Measurements from ENCODE around the gene ZNF770.

The ZNF770 gene

GRCh38 chr15:34988027-34988902 is at the start of gene ZNF770:
Gene ZNF770, minus strand, starts transcription at chr15:34988287. Its CDS starts 4,853 bp downstream, at chr15:34983434.
- in situ Hi-C loops (cut with MboI; ENCODE audit: low sequenced_read_pairs): no loop called here

GRCh38 chr15:35028235-35028984 is 40.3 kb upstream of the ZNF770 start:
- in situ Hi-C loops (cut with MboI; ENCODE audit: low sequenced_read_pairs): no loop called here

- in situ Hi-C loops (cut with MboI; ENCODE audit: low sequenced_read_pairs): no loop called here
These were observed 35.7 kb upstream of the ZNF770 start for GRCh38 chr15:35023804-35024203.

- in situ Hi-C loops (cut with MboI; ENCODE audit: low sequenced_read_pairs): no loop called here
These were observed 32.9 kb upstream of the ZNF770 start for GRCh38 chr15:35020974-35021373.

GRCh38 chr15:35019404-35020327 is 31.6 kb upstream of the ZNF770 start:
- in situ Hi-C loops (cut with MboI; ENCODE audit: low sequenced_read_pairs): no loop called here

- in situ Hi-C loops (cut with MboI; ENCODE audit: low sequenced_read_pairs): no loop called here
These were observed 26.2 kb upstream of the ZNF770 start for GRCh38 chr15:35014241-35014640.

GRCh38 chr15:35013370-35013769 is 25.3 kb upstream of the ZNF770 start:
- in situ Hi-C loops (cut with MboI; ENCODE audit: low sequenced_read_pairs): no loop called here

GRCh38 chr15:35007397-35007796 is 19.3 kb upstream of the ZNF770 start:
- in situ Hi-C loops (cut with MboI; ENCODE audit: low sequenced_read_pairs): no loop called here

- in situ Hi-C loops (cut with MboI; ENCODE audit: low sequenced_read_pairs): no loop called here
These were observed 17.8 kb upstream of the ZNF770 start for GRCh38 chr15:35005933-35006332.

- in situ Hi-C loops (cut with MboI; ENCODE audit: low sequenced_read_pairs): no loop called here
These were observed 15.8 kb upstream of the ZNF770 start for GRCh38 chr15:35003928-35004327.

GRCh38 chr15:35000511-35000910 is 12.4 kb upstream of the ZNF770 start:
- in situ Hi-C loops (cut with MboI; ENCODE audit: low sequenced_read_pairs): no loop called here

- in situ Hi-C loops (cut with MboI; ENCODE audit: low sequenced_read_pairs): no loop called here
These were observed 11.8 kb upstream of the ZNF770 start for GRCh38 chr15:34999906-35000305.

- in situ Hi-C loops (cut with MboI; ENCODE audit: low sequenced_read_pairs): no loop called here
These were observed 6.8 kb upstream of the ZNF770 start for GRCh38 chr15:34994925-34995324.

GRCh38 chr15:34993877-34994276 is 5.8 kb upstream of the ZNF770 start:
- in situ Hi-C loops (cut with MboI; ENCODE audit: low sequenced_read_pairs): no loop called here

GRCh38 chr15:34993412-34993811 is 5.3 kb upstream of the ZNF770 start:
- in situ Hi-C loops (cut with MboI; ENCODE audit: low sequenced_read_pairs): no loop called here

GRCh38 chr15:34987609-34988026 is 469 bp downstream of the ZNF770 start:
- in situ Hi-C loops (cut with MboI; ENCODE audit: low sequenced_read_pairs): no loop called here

GRCh38 chr15:34986771-34987480 is 1.2 kb downstream of the ZNF770 start:
- in situ Hi-C loops (cut with MboI; ENCODE audit: low sequenced_read_pairs): no loop called here

- in situ Hi-C loops (cut with MboI; ENCODE audit: low sequenced_read_pairs): no loop called here
These were observed 1.8 kb downstream of the ZNF770 start for GRCh38 chr15:34986326-34986725.

- in situ Hi-C loops (cut with MboI; ENCODE audit: low sequenced_read_pairs): no loop called here
These were observed 3.0 kb downstream of the ZNF770 start for GRCh38 chr15:34984889-34985630.

GRCh38 chr15:34976743-34977142 is 11.3 kb downstream of the ZNF770 start:
- in situ Hi-C loops (cut with MboI; ENCODE audit: low sequenced_read_pairs): no loop called here

Measured in hTERT RPE-1 (cell line).